OCI-LY3 (cell line): ENCODE results near the gene FRMD4B.
"Not testable (repeated sequence)": the region's sequence is repeated elsewhere in the genome, so short reads cannot be mapped to it uniquely, and the experiment has no call there.

Source experiments
- H2AFZ ChIP-seq: fragments of 200-600, 300-600 bp; shearing (Covaris generic); 2 replicates; pipeline ENCODE4 v1.6.0; 2014; ENCODE audit warnings: antibody characterized with exemption, low read depth, low read length
- H3K27ac ChIP-seq: fragments of 200-600, 300-600 bp; sonication (generic); 2 replicates; pipeline ENCODE4 v1.5.1; 2014; ENCODE audit warnings: mild to moderate bottlenecking, low read length, moderate library complexity, mixed read lengths
- H3K27me3 ChIP-seq: fragments of 200-600, 300-600 bp; sonication (generic); 2 replicates; pipeline ENCODE4 v1.6.1; 2014; ENCODE audit warnings: low read depth, low read length, mixed read lengths
- H3K36me3 ChIP-seq: fragments of 200-600, 300-600 bp; sonication (generic); replicated peaks from 2 replicates; pipeline ENCODE3; 2014; ENCODE audit warnings: low read depth, low read length, mixed read lengths
- H3K4me1 ChIP-seq: fragments of 300-600, 200-600 bp; sonication (generic); 2 replicates; pipeline ENCODE4 v1.6.1; 2014; ENCODE audit warnings: low read length, mixed read lengths
- H3K4me2 ChIP-seq: fragments of 200-600, 300-600 bp; sonication (generic); 2 replicates; pipeline ENCODE4 v1.6.1; 2014; ENCODE audit warnings: low read length, mixed read lengths
- H3K4me3 ChIP-seq: fragments of 300-600, 200-600 bp; sonication (generic); 2 replicates; pipeline ENCODE4 v1.5.1; 2014; ENCODE audit warnings: antibody characterized with exemption, mild to moderate bottlenecking, low read length, moderate library complexity
- H3K79me2 ChIP-seq: fragments of 300-600, 200-600 bp; shearing (Covaris generic); 2 replicates; pipeline ENCODE4 v1.6.1; 2014; ENCODE audit warnings: mild to moderate bottlenecking, low read length, mixed read lengths
- H3K9ac ChIP-seq: fragments of 300-600, 200-600 bp; shearing (Covaris generic); 2 replicates; pipeline ENCODE4 v1.6.0; 2014; ENCODE audit warnings: mild to moderate bottlenecking, low read length, moderate library complexity
- H3K9me3 ChIP-seq: fragments of 200-600, 300-600 bp; shearing (Covaris generic); 2 replicates; pipeline ENCODE4 v1.6.1; 2014; ENCODE audit warnings: low read length, mixed read lengths; ENCODE audit not compliant: insufficient read depth
- H4K20me1 ChIP-seq: fragments of 200-600, 300-600 bp; sonication (generic); 2 replicates; pipeline ENCODE4 v1.6.1; 2016; ENCODE audit warnings: low read length, mixed read lengths; ENCODE audit not compliant: insufficient read depth
- CTCF ChIP-seq: fragments of 200-600, 300-600 bp; sonication (generic); IDR thresholded peaks from 2 replicates; pipeline ENCODE4 v1.5.1; 2014; ENCODE audit warnings: antibody characterized with exemption, low read length, low read depth
- EZH2phosphoT487 ChIP-seq: fragments of 200-600 bp; shearing (Covaris generic); IDR thresholded peaks from 2 replicates; pipeline ENCODE4 v1.6.1; 2018; ENCODE audit warnings: antibody characterized with exemption, mixed run types, low read depth

Gene FRMD4B

GRCh38 chr3:69273896-69274295 is 112.0 kb downstream of the FRMD4B start:
- Histone ChIP-seq H3K9me3 (no peaks in the 10 kb centered on the region), H4K20me1 (no peaks in the 10 kb centered on the region), H3K4me3 (no peak overlapping the region), H3K27ac (no peak overlapping the region), H3K36me3 (no peaks in the 10 kb centered on the region), H3K79me2 (no peaks in the 10 kb centered on the region), H3K27me3 (0 out of 2 replicates have a peak, but pooled peaks cover 11% of the 10 kb centered on the region), H3K4me2 (no peak overlapping the region), H3K9ac (no peak overlapping the region), H3K4me1 (no peaks in the 10 kb centered on the region), H2AFZ (no peak overlapping the region)
- no peak for TF ChIP-seq EZH2phosphoT487
- TF ChIP-seq CTCF, result no peak

- no peak overlapping the region for H3K9ac ChIP-seq
- no peaks in the 10 kb centered on the region for H3K36me3 ChIP-seq
- H3K4me2 ChIP-seq, result no peak overlapping the region
- no peaks in the 10 kb centered on the region for H4K20me1 ChIP-seq
- H3K9me3 ChIP-seq, result no peaks in the 10 kb centered on the region
- H3K4me3 ChIP-seq, result no peak overlapping the region
- no peak overlapping the region for H3K27ac ChIP-seq
- TF ChIP-seq EZH2phosphoT487 (no peak), CTCF (no peak)
- H3K4me1 ChIP-seq, result no peaks in the 10 kb centered on the region
- no peaks in the 10 kb centered on the region for H3K79me2 ChIP-seq
- H3K27me3 ChIP-seq, result 0 out of 2 replicates have a peak, but pooled peaks cover 11% of the 10 kb centered on the region
- no peak overlapping the region for H2AFZ ChIP-seq
Measured at GRCh38 chr3:69272556-69272955, 113.3 kb downstream of the FRMD4B start.

GRCh38 chr3:69271098-69271497 is 114.8 kb downstream of the FRMD4B start:
- Histone ChIP-seq H3K9ac (no peak overlapping the region), H3K27me3 (0 out of 2 replicates have a peak, but pooled peaks cover 4% of the 10 kb centered on the region), H3K4me3 (no peak overlapping the region), H4K20me1 (no peaks in the 10 kb centered on the region), H3K9me3 (no peaks in the 10 kb centered on the region), H3K4me2 (no peak overlapping the region), H3K27ac (no peak overlapping the region), H3K4me1 (no peaks in the 10 kb centered on the region), H3K79me2 (no peaks in the 10 kb centered on the region), H3K36me3 (no peaks in the 10 kb centered on the region), H2AFZ (no peak overlapping the region)
- TF ChIP-seq CTCF, result no peak
- TF ChIP-seq EZH2phosphoT487, result no peak

GRCh38 chr3:69266585-69266984 is 119.3 kb downstream of the FRMD4B start:
- Histone ChIP-seq H3K9me3 (no peaks in the 10 kb centered on the region), H4K20me1 (no peaks in the 10 kb centered on the region), H3K36me3 (no peaks in the 10 kb centered on the region), H3K4me2 (no peak overlapping the region), H3K9ac (no peak overlapping the region), H3K79me2 (no peaks in the 10 kb centered on the region), H3K4me3 (no peak overlapping the region), H3K27me3 (no peaks in the 10 kb centered on the region), H2AFZ (no peak overlapping the region), H3K27ac (no peak overlapping the region), H3K4me1 (no peaks in the 10 kb centered on the region)
- TF ChIP-seq CTCF, result no peak

GRCh38 chr3:69266071-69266470 is 119.8 kb downstream of the FRMD4B start:
- not testable (repeated sequence) for H3K4me3 ChIP-seq, H3K4me1 ChIP-seq, H3K27ac ChIP-seq, H3K9ac ChIP-seq, H3K79me2 ChIP-seq, H3K4me2 ChIP-seq, H3K27me3 ChIP-seq, H4K20me1 ChIP-seq, H2AFZ ChIP-seq, H3K9me3 ChIP-seq, H3K36me3 ChIP-seq

GRCh38 chr3:69260843-69261405 is 125.0 kb downstream of the FRMD4B start:
- not testable (repeated sequence) for H3K27me3 ChIP-seq, H3K4me3 ChIP-seq, H2AFZ ChIP-seq, H3K27ac ChIP-seq, H3K9me3 ChIP-seq, H3K36me3 ChIP-seq, H3K9ac ChIP-seq, H3K4me2 ChIP-seq, H3K4me1 ChIP-seq, H4K20me1 ChIP-seq, H3K79me2 ChIP-seq
